NCI-H82 (cell line): ENCODE measurements around the gene TMEM240.
"Not testable (repeated sequence)": the region's sequence is repeated elsewhere in the genome, so short reads cannot be mapped to it uniquely, and the experiment has no call there.

Experiments used
- DNase-seq: peaks from one replicate; lab custom pipeline; 2025; lab: John Stamatoyannopoulos, UW

The TMEM240 gene

DNA sequence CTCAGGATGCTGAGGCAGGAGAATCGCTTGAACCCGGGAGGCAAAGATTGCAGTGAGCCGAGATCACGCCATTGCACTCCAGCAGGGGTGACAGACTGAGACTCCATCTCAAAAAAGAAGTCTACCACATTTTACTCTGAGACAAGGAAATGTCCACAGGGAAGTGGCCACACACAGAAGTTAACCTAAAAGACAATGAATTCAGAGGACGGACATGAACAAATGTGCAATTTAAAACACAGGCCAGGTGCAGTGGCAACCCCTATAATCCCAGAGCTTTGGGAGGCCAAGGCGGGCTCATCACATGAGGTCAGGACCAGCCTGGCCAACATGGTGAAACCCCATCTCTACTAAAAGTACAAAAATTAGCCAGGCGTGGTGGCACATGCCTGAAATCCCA lies 17.3 kb upstream of the TMEM240 start:
- not testable (repeated sequence) for DNase-seq

GRCh38 chr1:1556961-1557360 lies 16.5 kb upstream of the TMEM240 start:
- DNase-seq = not testable (repeated sequence)

- DNase-seq = no peak
Observed at GRCh38 chr1:1556505-1556904, 16.1 kb upstream of the TMEM240 start.

GRCh38 chr1:1554926-1555915 lies 14.8 kb upstream of the TMEM240 start:
- no peak for DNase-seq

DNA sequence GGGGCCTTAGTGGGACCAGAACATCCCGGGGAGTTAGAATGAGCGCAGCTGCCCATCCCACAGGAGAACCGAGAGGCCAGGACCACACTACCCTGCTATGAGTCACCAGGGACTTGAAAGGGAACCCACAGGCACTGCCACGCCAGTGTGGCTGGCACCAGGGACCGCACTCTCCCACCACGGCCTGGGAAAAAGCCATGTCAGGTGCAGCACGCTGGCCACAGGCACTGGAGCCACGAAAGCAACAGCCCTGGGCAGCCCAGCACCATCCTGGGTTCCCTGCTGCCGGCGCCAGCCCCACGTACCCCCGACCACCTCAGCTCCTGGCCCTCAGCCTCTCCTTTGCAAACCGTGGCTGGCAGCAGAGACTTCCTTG lies 14.1 kb upstream of the TMEM240 start:
- no peak for DNase-seq

DNA sequence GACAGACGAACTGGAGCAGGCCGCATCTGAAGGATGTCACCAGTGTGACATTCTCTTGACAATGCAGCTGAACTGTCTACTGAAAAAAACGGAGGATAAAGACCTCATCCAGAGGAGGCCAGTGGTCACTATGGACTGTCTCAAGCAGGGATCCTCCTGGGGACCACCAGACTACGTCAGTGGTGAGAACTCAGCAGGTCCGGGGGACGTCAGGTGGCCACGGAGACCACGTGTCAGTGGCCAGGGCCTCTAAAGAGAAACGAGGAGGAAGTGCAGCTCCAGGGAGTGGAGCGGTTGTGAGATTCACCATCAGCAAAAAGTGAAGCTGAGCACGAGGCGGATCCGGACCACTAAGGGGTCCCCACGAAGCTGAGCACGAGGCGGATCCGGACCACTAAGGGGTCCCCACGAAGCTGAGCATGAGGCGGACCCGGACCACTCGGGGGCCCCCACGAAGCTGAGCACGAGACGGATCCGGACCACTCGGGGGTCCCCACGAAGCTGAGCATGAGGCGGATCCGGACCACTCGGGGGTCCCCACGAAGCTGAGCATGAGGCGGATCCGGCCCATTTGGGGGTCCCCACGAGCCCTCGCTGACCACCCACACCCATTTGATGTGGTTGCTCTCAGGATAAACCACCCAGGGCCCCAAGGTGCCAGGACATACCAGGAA lies 13.5 kb upstream of the TMEM240 start:
- no peak for DNase-seq

DNA sequence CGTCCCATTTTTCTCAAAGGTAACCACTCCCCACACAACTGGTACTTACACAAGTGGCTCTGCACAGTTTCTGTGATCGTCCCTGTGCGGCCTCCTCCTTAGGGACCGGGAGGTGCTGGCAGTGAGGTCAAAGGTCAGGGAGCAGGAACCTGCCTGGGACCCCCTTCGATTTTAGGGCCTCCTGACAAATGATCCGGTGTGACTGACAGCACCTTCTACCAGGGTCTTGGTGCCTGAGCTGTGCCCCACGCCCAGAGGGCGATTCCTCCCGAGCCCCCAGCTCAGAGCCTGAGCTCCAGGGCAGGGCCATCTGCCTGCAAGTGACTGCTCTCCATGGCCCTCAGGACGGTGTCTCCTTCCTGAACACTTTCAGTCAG lies 11.8 kb upstream of the TMEM240 start:
- DNase-seq = no peak

GRCh38 chr1:1551524-1552262 lies 11.3 kb upstream of the TMEM240 start:
- no peak for DNase-seq

DNA sequence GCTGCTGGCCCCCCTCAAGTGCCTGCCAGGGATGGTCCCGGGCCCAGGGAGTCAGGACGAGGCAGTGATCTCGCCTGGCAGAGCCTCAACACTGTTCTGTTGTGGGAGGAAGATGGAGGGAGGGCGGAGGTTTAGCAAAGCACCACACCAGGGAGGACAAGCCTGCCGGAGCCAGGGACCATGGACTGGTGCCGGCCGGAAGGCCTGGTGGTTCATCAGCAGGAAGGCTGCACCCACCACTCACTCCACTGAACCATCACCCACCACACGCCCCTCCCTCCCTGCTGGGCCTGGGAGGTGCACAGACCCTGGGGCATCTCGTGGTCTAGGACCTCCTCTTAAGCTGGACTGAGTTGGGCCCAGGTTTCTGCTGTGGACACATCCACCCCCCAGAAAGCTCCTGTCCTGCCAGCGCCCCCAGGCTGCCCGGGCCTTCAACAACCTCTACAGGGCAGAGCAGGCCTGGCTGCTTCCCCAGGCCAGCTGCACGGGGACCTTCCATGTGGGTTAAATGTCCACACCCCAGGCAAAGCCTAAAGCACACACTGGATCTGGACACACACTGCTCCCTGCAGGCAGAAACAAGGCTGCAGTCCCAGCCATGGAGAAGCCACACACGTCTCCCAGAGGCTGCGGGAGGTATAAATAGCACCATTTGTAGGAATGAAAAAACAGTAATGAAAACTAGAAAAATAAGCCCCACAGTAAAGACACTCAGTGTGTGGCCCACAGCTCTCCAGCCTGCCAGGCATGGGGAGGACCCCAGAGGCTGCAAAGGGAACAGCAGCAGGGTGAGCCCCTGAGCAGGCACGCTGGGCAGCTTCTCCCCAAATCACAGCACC lies 10.4 kb upstream of the TMEM240 start:
- DNase-seq = no peak

DNA sequence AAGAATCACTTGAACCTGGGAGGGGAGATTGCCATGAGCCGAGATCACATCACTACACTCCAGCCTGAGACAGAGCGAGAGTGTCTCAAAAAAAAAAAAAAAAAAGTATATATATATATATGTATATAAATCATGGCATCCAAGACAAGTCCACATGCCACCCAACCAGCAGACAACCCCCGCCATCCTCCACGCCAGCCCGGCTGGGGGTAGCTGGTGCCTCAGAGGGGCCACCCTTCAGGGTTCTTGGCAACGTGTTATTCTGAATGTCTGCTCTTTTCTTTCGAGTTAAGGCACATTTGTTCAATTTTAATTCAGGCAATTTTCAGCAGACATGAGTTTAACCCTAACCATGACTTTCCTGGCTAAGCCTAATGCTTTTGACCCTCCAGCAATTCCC lies 9.7 kb upstream of the TMEM240 start:
- DNase-seq = no peak

DNA sequence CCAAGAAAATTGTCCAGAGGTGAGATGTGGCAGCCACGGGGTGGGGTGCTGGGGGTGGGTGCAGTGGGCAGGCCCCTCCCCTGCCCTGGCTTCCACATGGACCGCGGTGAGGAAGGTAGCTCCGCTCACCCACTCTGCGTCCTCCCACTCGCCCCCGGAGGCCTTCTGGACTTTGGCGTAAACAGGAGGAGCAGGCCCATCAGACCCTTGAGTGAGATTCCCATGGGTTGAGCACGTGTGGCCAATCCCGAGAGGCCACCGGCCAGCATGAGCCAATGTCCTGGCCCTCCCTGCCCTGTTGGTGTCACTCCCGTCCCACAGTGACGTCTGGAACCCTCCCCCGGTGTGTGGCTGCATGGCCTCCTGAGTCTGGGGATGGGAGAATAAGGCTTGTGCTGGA lies 8.2 kb upstream of the TMEM240 start:
- DNase-seq = no peak

DNA sequence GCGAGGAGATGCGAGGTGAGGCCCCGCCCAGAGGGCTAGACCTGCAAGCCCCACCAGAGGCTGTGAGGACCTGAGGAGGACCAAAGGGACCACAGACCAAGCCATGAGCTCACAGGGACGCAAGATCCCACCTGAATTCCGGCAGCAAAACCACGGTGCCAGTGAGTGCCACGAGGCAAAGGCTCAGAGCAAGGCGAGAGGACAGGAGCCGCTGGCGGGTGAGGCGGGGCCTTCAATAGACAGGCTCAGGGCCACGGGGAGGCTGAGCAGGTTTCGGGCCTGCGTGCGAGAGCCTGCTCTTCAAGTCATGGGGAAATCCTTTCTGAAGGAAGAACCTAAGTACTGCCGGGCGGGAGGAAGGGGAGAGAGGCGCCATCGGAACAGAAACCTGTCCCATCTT lies 7.1 kb upstream of the TMEM240 start:
- no peak for DNase-seq

- DNase-seq = no peak
Observed at GRCh38 chr1:1547011-1547410, 6.6 kb upstream of the TMEM240 start.

DNA sequence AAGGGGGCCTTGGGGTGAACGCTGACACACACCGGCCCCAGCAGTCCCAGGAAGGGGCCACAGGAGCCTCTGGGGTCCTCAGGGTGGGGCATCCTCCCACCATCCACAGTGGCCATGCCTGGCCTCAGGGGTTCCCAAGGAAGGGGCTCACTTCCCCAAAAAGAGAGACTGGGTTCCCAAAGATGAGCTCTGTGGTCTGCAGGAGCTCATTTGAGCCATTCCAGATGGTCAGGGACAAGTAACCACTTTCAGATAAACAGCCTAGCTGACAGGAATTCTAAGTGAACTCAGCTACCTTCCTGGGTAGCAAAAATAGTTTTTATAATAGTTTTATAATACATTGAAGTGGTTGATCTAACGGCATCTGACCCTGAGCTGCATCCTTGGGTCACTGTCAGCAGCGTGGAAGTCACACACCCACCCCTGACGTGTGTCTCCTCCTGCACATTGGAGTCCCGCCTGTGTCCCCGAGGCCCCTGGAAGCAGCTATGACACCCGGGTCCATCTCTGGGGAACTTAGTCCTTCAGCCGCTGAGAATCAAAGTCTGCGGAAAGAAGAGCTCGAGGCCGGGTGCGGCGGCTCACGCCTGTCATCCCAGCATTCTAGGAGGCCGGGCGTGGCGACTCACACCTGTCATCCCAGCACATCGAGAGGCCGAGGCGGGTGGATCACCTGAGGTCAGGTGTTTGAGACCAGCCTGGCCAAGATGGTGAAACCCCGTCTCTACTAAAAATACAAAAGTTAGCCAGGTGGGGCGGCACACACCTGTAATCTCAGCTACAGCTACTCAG lies 5.7 kb upstream of the TMEM240 start:
- DNase-seq = no peak

DNA sequence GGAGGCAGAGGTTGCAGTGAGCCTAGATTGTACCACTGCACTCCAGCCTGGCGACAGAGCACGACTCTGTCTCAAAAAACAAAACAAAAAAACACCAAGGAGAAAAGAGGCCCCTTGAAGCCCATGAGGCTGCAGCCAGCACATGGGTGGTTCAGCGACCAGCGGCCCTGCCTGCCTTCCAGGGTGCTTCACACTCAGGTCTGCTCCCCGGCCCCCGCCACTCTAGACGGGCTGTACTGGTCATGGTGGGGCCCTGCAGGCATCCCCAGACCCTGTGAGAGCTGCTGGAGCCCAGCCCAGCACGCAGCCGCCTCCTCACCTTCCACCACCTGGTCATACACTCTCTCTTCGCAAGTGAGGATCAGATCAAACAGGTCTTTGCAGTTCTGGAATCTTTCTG lies 4.1 kb upstream of the TMEM240 start:
- DNase-seq = no peak

GRCh38 chr1:1543706-1544099 lies 3.3 kb upstream of the TMEM240 start:
- no peak for DNase-seq

- no peak for DNase-seq
Observed at GRCh38 chr1:1542766-1543705, 2.6 kb upstream of the TMEM240 start.

DNA sequence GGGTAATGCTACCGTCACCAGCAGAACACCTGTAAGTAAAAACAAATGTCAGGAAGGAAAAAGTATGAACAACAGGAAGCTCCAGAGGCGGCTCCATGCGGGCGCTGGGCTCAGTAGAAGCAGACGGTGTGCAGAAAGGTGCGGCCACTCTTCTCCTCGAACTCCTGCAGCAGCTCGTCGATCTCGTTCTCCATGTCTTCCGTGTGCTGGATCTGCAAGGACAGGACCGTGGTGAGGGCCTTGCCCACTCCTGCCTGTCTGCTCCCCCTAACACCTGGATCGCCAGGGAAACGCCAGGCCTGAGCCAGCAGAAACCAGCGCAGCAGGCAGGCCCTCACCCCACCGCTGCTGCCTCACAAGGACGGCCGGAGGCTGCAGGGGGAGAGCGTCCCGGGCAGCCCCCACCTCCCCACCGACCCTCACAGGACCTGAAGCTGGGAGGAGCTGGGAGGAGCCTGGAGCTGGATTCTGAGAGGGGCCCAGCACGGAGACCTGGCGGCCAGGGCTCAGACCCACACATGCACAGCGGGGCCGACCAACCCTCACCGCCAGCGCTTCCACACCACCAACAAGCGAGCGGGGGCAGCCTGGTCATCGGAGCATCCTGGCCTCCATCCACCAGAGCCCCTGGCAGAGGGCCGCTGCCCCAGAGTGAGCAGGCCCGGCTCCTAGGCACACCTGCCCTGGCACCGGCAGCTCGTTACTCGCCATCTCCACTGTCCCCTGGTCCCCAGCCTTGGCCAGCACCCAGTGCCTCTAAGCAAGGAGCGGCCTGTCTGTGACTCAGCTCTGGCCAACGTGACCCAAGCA lies 1.7 kb upstream of the TMEM240 start:
- DNase-seq = no peak
